IPS-18a (cell line): Measurements from ENCODE around the gene THAP10.
"Not testable (repeated sequence)": the region's sequence is repeated elsewhere in the genome, so short reads cannot be mapped to it uniquely, and the experiment has no call there.

ENCODE experiments used
- H3K27ac ChIP-seq: one replicate; pipeline ENCODE4 v1.5.1; 2013; ENCODE audit warnings: low read length
- H3K27me3 ChIP-seq: one replicate; pipeline ENCODE4 v1.6.1; 2013; ENCODE audit warnings: mild to moderate bottlenecking, low read length; ENCODE audit not compliant: control insufficient read depth, insufficient read depth
- H3K36me3 ChIP-seq: one replicate; pipeline ENCODE4 v1.6.1; 2013; ENCODE audit warnings: low read depth, low read length; ENCODE audit not compliant: control insufficient read depth
- H3K4me1 ChIP-seq: one replicate; pipeline ENCODE4 v1.6.1; 2013; ENCODE audit warnings: low read depth, low read length; ENCODE audit not compliant: control insufficient read depth
- H3K4me3 ChIP-seq: one replicate; pipeline ENCODE4 v1.5.1; 2013; ENCODE audit warnings: low read length
- H3K9ac ChIP-seq: one replicate; pipeline ENCODE4 v1.6.1; 2013; ENCODE audit warnings: mild to moderate bottlenecking, low read length, moderate library complexity
- H3K9me3 ChIP-seq: one replicate; pipeline ENCODE4 v1.6.1; 2013; ENCODE audit warnings: low read depth, low read length; ENCODE audit not compliant: control insufficient read depth

THAP10 gene

DNA sequence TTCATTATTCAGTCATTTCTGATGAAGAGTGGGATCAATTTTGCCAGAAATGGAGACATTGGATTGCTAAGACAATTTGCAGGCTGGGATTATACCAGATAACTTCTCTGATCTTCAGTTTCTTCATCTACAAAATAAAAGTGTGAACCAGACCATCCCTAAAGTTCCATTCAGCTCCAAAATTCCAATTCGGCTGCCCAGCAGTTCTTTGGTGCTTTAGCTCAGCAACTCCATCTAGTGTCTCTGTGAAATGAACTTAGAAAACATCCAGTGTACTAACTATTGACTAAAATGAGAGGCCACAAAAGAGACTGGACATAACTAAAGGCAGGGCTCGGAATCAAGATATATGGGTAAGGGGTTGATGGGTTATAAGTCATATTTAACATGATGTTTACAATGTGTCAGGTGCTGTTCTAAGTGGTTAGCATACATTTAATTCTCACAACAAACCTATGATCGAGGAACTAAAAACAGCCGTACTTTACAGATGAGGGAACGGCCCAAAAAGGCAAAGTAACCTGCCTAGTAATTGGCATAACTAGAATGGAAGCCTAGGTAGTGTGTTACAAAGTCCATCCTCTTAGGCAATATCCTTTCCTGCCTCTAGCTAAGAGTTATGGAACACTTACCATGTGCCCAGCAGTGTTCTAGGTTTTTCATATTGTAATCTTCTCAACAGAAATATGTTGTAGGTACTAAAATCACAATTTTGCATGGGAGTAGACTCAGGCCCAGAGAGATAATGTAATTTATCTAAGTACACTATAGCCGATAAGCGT lies 17.0 kb downstream of the THAP10 start:
- no peak overlapping the region for H3K9ac ChIP-seq
- no peak overlapping the region for H3K27ac ChIP-seq
- no peaks in the 10 kb centered on the region for H3K36me3 ChIP-seq
- no peaks in the 10 kb centered on the region for H3K27me3 ChIP-seq
- no peaks in the 10 kb centered on the region for H3K9me3 ChIP-seq
- H3K4me3 ChIP-seq: no peak overlapping the region
- H3K4me1 ChIP-seq: no peaks in the 10 kb centered on the region

DNA sequence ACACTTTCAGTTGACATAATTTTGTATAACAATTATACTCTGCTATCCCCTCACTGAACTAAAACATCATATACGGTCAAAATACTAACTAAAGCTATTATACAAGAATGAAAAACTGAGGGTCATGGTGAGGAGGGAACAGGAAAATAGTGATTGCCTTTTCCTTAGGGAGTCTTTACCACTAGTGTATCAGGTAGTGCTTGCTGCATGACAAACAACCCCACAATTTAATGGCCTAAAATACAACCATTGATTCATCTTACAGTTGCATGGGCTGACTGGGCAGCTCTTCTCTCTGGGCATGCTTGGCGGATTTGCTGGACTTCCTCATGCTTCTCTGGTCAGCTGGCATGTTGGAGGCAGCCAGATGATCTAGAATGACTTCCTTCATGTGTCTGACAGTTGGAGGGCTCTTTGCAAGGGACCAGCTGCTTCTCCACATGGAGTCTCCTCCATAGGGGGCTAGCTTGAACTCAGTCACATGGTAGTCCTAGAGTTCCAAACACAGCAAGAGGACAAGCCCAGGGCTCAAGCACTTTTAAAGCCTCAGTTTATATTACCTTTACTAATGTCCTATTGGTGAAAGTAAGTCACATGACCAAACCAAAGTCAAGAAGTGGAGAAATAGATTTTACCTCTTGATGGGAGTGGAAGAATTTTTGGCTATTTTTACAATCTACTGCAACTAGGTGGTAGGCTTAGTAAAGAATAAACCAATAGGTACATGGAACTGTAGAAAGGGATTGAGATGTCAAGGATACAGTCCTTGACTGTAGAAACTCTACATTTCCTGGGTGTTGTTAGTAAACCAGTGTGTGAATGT lies 18.8 kb downstream of the THAP10 start:
- H3K36me3 ChIP-seq: no peaks in the 10 kb centered on the region
- no peak overlapping the region for H3K27ac ChIP-seq
- H3K4me3 ChIP-seq: no peak overlapping the region
- H3K9ac ChIP-seq: no peak overlapping the region
- H3K27me3 ChIP-seq: no peaks in the 10 kb centered on the region
- H3K4me1 ChIP-seq: no peaks in the 10 kb centered on the region
- H3K9me3 ChIP-seq: no peaks in the 10 kb centered on the region

DNA sequence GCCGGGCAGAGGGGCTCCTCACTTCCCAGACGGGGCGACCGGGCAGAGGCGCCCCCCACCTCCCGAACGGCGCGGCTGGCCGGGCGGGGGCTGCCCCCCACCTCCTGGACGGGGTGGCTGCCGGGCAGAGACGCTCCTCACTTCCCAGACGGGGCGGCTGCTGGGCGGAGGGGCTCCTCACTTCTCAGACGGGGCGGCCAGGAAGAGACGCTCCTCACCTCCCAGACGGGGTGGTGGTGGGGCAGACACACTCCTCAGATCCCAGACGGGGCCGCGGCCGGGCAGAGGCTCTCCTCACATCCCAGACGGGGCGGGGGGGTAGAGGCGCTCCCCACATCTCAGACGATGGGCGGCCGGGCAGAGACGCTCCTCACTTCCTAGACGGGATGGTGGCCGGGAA lies 20.7 kb downstream of the THAP10 start:
- not testable (repeated sequence) for H3K9ac ChIP-seq, H3K36me3 ChIP-seq, H3K4me3 ChIP-seq, H3K27ac ChIP-seq, H3K27me3 ChIP-seq, H3K9me3 ChIP-seq, H3K4me1 ChIP-seq

DNA sequence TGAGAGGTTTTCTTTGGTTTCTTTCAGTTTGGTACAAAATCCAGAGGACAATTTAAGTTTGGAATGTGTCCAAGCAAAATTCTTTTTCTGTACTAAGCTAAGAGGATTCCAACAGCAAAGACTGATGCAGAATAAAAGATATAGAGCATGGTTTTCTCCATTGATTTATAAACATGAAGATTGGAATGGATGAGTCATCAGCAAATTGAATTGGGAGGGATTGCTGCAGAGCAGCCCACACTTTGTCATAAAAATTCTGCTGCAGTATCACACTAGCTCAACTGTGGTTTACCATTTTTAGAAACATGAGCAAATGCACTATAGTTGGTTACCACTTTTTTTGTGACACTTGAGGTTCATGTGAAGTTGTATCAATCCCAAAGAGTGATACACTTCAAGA lies 22.2 kb downstream of the THAP10 start:
- H3K9ac ChIP-seq: no peak overlapping the region
- H3K9me3 ChIP-seq: no peaks in the 10 kb centered on the region
- no peak overlapping the region for H3K4me3 ChIP-seq
- H3K36me3 ChIP-seq: no peaks in the 10 kb centered on the region
- H3K27ac ChIP-seq: no peak overlapping the region
- H3K4me1 ChIP-seq: no peaks in the 10 kb centered on the region
- H3K27me3 ChIP-seq: no peaks in the 10 kb centered on the region

DNA sequence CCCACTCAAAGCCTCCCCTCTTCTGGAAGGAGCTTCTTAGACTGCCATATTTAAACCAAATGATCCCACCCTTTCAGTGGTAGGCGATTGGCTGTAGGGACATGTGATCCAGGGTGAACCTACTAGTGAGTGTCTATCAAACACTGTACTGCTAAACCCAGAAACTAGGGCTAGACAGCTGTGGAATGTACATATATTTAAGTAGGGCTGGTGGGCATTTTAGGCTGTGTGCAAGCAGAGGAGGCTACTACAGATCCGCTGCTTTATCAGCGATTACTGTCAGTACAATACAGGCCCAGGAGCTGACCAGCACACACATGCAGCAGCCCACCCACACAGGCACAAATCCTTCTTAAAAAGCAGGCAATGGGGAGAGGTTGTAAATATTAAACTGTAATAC lies 22.9 kb downstream of the THAP10 start:
- Histone ChIP-seq H3K9ac (no peak overlapping the region), H3K4me1 (no peaks in the 10 kb centered on the region), H3K36me3 (no peaks in the 10 kb centered on the region), H3K9me3 (no peaks in the 10 kb centered on the region), H3K4me3 (no peak overlapping the region), H3K27ac (no peak overlapping the region), H3K27me3 (no peaks in the 10 kb centered on the region)

DNA sequence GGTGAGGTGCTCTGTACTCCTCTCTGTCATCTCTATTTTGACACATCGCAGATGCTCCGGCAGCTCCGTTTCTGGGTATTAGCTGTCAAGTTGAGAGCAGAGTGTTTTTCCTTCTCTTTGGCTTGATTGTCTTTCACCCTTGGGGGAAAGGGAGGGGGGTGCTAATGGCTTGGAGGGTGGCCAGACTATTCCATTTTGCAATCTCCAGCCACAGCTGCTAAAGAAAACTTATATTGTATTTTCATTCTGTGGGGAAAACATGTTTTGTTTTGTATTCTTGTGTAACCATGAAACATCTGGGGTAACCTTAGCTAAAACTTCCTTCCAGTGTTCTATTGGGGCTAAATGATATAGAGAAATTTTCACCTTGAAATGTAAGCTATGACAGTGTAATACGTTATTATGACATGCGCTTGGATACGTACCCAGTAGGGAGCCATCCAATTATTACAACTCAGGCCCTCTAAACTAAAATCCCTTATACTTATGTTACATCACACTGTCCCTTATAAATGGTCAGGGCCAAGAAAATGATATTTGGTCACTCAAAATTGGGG lies 24.2 kb downstream of the THAP10 start:
- H3K36me3 ChIP-seq: no peaks in the 10 kb centered on the region
- H3K27ac ChIP-seq: no peak overlapping the region
- H3K4me1 ChIP-seq: no peaks in the 10 kb centered on the region
- H3K4me3 ChIP-seq: no peak overlapping the region
- H3K9me3 ChIP-seq: no peaks in the 10 kb centered on the region
- H3K9ac ChIP-seq: no peak overlapping the region
- H3K27me3 ChIP-seq: no peaks in the 10 kb centered on the region

DNA sequence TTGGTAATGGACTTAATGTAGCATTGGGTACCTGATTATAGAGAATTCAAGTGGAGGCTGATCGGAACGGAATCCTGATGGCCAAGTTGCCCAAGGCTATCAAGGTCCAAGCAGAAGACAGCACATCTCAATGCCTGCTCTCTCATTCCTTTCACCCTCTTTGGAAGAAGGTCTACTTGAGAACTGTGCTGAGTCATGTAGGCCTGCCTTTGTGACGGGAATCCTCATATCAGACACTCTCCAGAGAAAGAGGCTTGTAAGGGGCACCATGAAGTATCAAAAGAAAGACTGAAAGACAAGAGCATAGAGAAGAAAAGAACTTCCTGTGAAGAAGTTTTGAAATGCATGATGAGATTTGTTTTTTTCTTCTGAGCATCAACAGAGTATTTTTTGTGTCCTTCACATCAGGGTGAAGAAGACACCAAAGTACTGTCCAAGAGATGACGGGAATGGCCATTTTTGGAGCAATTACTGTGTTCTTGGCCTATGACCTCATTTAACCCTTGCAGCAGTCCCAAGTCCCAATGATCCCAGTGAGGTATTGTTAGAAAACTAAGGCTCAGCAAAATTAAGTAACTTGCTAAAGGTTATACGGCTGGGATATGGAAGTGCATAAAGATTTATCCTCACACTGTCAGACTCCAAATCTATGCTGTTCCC lies 25.1 kb downstream of the THAP10 start:
- H3K9ac ChIP-seq: no peak overlapping the region

DNA sequence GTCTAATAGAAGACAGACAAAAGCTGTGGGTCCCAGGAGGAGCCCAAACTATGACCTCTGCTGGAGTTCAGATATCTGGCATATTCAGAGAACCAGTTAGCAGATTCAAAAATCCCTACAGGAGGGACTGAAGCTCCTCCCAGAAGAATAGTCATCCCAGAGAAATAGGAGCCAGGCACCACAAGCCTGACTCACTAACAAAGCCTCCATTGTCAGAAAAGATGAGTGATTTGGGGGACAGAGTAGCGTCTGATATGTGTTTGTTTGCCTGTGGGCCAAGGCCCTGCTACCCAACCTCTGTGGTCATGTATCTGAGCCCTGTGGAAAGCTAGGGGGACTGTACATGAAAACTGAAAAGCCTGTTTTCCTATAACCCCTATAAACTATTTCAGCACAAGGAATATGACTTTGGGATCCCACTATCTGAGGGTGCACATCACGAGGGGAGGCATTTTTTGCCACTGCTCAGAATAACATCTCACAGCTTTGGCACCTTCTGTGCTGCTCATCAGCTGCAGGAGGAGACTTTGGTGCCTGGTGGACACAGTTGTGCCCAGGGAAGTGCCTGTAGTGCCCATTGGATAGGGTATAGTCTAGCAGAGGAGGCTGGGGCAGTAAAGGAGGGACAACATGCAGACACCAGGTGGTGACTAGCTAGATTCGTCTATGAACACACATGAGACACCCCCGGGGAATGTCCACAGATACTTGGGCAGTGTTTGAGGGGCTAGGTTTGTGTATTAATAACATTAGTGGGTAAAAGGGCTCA lies 28.6 kb downstream of the THAP10 start:
- Histone ChIP-seq H3K9ac (no peak overlapping the region), H3K27me3 (no peaks in the 10 kb centered on the region), H3K27ac (no peak overlapping the region), H3K36me3 (no peaks in the 10 kb centered on the region), H3K4me1 (no peaks in the 10 kb centered on the region), H3K9me3 (no peaks in the 10 kb centered on the region), H3K4me3 (no peak overlapping the region)

More for the DNA sequence above, 25.1 kb downstream of the THAP10 start:
- Histone ChIP-seq H3K4me3 (no peak overlapping the region), H3K27ac (no peak overlapping the region), H3K36me3 (no peaks in the 10 kb centered on the region), H3K9me3 (no peaks in the 10 kb centered on the region), H3K27me3 (no peaks in the 10 kb centered on the region), H3K4me1 (no peaks in the 10 kb centered on the region)

DNA sequence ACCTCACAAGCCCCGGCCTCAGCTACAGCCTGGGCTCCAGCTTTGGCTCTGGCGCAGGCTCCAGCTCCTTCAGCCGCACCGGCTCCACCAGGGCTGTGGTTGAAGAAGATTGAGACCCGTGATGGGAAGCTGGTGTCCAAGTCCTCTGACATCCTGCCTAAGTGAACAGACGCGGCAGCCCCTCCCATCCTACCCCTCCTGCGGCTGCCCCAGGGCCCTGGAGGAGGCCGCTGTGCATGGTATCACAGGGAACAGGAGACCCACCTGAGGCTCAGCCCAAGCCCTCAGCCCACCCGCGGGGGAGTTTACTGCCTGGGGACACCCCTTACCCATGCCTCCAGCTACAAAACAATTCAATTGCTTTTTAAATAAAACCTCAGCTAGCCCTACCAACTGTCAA lies 32.2 kb downstream of the THAP10 start:
- no peaks in the 10 kb centered on the region for H3K36me3 ChIP-seq
- H3K27ac ChIP-seq: no peak overlapping the region
- H3K27me3 ChIP-seq: peaks cover 6% of the 10 kb centered on the region
- no peak overlapping the region for H3K9ac ChIP-seq
- H3K4me3 ChIP-seq: no peak overlapping the region
- no peaks in the 10 kb centered on the region for H3K9me3 ChIP-seq
- no peaks in the 10 kb centered on the region for H3K4me1 ChIP-seq

DNA sequence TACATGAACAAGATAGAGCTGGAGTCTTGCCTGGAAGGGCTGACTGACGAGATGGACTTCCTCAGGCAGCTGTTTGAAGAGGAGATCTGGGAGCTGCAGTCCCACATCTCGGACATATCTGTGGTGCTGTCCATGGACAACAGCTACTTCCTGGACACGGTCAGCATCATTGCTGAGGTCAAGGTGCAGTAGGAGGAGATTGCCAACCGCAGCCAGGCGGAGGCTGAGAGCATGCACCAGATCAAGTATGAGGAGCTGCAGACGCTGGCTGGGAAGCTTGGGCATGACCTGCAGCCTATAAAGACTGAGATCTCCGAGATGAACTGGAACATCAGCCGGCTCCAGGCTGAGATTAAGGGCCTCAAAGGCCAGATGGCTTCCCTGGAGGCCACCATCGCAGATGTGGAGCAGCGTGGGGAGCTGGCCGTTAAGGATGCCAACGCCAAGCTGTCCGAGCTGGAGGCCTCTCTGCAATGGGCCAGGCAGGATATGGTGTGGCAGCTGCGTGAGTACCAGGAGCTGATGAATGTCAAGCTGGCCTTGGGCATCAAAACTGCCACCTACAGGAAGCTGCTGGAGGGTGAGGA lies 32.8 kb downstream of the THAP10 start:
- no peak overlapping the region for H3K9ac ChIP-seq
- H3K36me3 ChIP-seq: no peaks in the 10 kb centered on the region
- H3K27me3 ChIP-seq: peaks cover 6% of the 10 kb centered on the region
- no peak overlapping the region for H3K4me3 ChIP-seq
- no peaks in the 10 kb centered on the region for H3K4me1 ChIP-seq
- no peak overlapping the region for H3K27ac ChIP-seq
- H3K9me3 ChIP-seq: no peaks in the 10 kb centered on the region
